SK-N-MC (cell line): Measurements from ENCODE around the gene SLC16A12.

Experiments used
- DNase-seq: peaks from one replicate; pipeline ENCODE4 v3.0.0-alpha.2; 2011; ENCODE audit warnings: low read depth, low spot score
- H3K27ac ChIP-seq: fragments of 200-600 bp; sonication (generic); 2 replicates; pipeline ENCODE4 v1.5.1; 2016; ENCODE audit warnings: mixed run types
- H3K36me3 ChIP-seq: fragments of 200-600 bp; sonication (generic); 2 replicates; pipeline ENCODE4 v1.6.1; 2017; ENCODE audit warnings: antibody characterized with exemption, low read length, mixed read lengths; ENCODE audit not compliant: insufficient read depth
- H3K4me3 ChIP-seq: fragments of 200-600 bp; sonication (generic); 2 replicates; pipeline ENCODE4 v1.5.1; 2016
- H3K9ac ChIP-seq: fragments of 200-600 bp; sonication (generic); 2 replicates; pipeline ENCODE4 v1.8.0; 2017; ENCODE audit warnings: mixed run types, mixed read lengths; ENCODE audit not compliant: insufficient read length
- H3K9me3 ChIP-seq: fragments of 200-600 bp; sonication (generic); 2 replicates; pipeline ENCODE4 v1.6.1; 2017; ENCODE audit warnings: low read depth, mild to moderate bottlenecking, antibody characterized with exemption, low read length, moderate library complexity, mixed read lengths
- EZH2 ChIP-seq: fragments of 200-600 bp; sonication (generic); IDR thresholded peaks from one replicate; pipeline ENCODE4 v1.6.1; 2017; ENCODE audit warnings: antibody characterized with exemption
- FOXP2 ChIP-seq: optimal IDR thresholded peaks from 2 replicates; pipeline ENCODE3; 2011; ENCODE audit warnings: mild to moderate bottlenecking, moderate library complexity; ENCODE audit not compliant: insufficient read depth; ENCODE audit errors: extremely low read length, control extremely low read depth
- POLR2AphosphoS5 ChIP-seq: IDR thresholded peaks from 2 replicates; pipeline ENCODE4 v1.6.1; 2012; ENCODE audit warnings: mild to moderate bottlenecking, low read depth, low read length, borderline replicate concordance

Gene SLC16A12

DNA sequence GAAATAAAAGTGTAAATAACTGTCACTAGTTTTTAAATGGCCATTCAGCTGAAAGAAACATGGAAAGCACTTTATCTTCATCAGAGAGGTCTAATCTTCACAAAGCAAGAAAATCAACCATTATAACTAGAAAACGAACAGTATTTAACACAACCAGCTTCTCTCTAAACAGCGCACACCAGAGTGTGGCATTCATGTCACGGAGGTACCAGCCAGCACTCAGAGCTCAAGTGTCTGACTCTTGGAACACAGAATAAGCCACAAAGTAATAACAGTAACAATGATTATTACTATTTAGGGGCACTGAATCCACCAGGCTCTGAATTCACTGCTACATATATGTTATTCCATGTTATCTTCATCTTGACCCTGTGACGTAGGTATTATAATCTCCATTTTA, 60.9 kb downstream of the SLC16A12 start:
- Histone ChIP-seq H3K27ac (no peak overlapping the region), H3K4me3 (no peak overlapping the region), H3K9ac (no peak overlapping the region), H3K36me3 (no peaks in the 10 kb centered on the region), H3K9me3 (no peaks in the 10 kb centered on the region)
- DNase-seq = no peak
- no peak for TF ChIP-seq FOXP2
- TF ChIP-seq EZH2 = no peak
- no peak for TF ChIP-seq POLR2AphosphoS5

DNA sequence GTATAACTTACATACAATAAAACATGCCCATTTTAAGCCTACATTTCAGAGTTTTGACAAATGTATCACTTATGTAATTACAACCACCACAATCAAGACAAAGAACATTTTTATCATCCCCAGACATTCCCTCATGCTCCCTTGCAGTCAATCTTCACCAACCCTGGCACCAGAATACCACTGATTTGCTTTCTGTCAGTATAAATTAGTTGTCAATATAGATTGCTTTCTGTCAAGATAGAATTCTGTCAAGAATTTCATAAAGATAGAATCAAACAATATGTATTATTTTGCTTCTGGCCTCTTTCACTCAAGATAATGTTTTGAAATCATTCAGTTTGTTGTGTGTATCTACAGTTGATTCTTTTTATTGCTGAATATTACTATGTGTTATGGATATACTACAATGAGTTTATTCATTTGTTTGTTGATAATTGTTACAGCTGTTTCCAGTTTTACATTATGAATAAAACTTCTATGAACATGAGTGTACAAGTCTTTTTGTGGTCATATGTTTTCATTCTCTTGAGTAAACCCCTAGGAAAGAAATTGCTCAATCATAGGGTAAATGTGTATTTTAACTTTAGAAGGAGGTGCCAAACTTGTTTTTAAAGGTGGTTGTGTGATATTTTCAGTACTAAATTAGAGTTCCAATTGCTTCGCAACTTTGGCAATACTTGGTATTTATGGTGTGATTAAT, 64.1 kb downstream of the SLC16A12 start:
- TF ChIP-seq EZH2 = no peak
- no peak for TF ChIP-seq FOXP2
- TF ChIP-seq POLR2AphosphoS5 = no peak
- no peak overlapping the region for H3K27ac ChIP-seq
- H3K4me3 ChIP-seq = no peak overlapping the region
- H3K36me3 ChIP-seq = no peaks in the 10 kb centered on the region
- no peaks in the 10 kb centered on the region for H3K9me3 ChIP-seq
- no peak for DNase-seq
- no peak overlapping the region for H3K9ac ChIP-seq

DNA sequence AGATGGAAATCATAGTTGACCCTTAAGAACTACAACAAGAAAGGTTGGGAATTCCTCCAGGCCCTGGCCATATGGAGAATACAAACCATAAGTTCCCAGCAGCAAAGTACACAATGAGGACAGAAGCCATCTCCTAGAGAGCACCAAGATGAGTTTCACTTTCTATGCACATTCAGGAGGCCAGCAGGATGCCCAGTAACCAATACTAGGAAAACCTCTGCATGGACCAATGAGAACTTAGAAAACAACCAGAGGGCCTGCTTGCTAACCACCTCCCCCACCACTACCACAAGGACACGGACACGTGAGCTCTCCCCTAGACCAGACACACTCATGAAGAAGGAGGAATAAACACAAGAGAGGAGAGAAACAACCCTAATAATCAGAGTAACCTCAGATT, 64.8 kb downstream of the SLC16A12 start:
- Histone ChIP-seq H3K4me3 (no peak overlapping the region), H3K27ac (no peak overlapping the region), H3K9ac (no peak overlapping the region), H3K9me3 (no peaks in the 10 kb centered on the region), H3K36me3 (no peaks in the 10 kb centered on the region)
- DNase-seq = no peak
- TF ChIP-seq FOXP2 (no peak), POLR2AphosphoS5 (no peak), EZH2 (no peak)

DNA sequence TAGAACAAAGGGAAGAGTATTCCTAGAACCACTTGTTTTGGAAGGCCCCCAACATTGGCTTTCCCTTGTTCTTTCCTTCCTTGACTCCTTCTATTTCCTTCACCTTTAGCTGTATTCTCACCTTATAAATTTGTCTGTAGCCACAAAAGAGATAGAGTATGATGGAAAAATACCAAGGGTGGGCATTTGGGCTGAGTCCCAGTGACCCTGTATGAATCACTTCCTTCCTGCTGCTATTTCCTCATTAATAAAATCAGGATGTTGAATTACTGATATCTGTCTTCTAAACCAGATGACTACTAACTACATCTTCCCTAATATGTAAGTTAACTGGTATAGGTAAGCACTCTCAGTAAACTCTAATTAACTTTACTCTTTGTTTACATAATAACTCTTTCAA, 65.9 kb downstream of the SLC16A12 start:
- TF ChIP-seq FOXP2 = no peak
- no peak for TF ChIP-seq POLR2AphosphoS5
- no peak for TF ChIP-seq EZH2
- DNase-seq = no peak
- H3K9ac ChIP-seq = no peak overlapping the region
- H3K4me3 ChIP-seq = no peak overlapping the region
- H3K27ac ChIP-seq = no peak overlapping the region
- H3K9me3 ChIP-seq = no peaks in the 10 kb centered on the region
- no peaks in the 10 kb centered on the region for H3K36me3 ChIP-seq

DNA sequence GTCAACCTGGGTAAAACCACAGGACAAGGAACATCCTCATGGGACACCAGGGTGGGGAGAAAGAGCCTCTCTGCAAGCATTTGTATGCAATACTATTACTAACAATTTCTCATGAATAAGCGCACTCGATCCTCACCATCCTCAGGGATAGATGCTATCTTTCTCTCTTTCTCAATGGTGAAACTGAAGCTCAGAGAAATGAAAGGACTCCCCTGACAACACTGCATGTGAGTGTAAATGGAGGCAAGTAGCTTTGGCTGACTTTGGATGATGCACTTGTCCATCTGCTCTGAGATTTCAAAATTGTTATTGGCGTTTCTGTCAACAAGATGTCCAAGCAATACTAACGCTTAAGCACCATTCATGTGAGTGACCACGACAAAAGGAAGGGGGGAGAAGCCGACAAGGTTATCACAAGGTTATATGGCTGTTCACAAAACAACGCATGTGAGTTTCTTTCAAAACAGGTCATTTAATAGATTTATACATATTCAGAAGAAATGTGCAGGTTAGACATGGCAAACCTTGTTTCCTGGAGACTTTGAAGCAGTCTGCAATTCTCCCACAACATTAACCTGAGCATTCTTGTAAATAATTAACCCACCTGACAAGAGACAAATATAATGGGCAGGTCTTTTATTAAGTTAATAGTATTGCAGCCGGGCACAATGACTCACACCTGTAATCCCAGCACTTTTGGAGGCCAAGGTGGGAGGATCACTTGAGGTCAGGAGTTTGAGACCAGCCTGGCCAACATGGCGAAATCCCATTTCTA, 67.0 kb downstream of the SLC16A12 start:
- no peak overlapping the region for H3K27ac ChIP-seq
- H3K9me3 ChIP-seq = no peaks in the 10 kb centered on the region
- no peak overlapping the region for H3K9ac ChIP-seq
- H3K4me3 ChIP-seq = no peak overlapping the region
- DNase-seq = no peak
- TF ChIP-seq FOXP2 (no peak), EZH2 (no peak), POLR2AphosphoS5 (no peak)
- H3K36me3 ChIP-seq = no peaks in the 10 kb centered on the region

DNA sequence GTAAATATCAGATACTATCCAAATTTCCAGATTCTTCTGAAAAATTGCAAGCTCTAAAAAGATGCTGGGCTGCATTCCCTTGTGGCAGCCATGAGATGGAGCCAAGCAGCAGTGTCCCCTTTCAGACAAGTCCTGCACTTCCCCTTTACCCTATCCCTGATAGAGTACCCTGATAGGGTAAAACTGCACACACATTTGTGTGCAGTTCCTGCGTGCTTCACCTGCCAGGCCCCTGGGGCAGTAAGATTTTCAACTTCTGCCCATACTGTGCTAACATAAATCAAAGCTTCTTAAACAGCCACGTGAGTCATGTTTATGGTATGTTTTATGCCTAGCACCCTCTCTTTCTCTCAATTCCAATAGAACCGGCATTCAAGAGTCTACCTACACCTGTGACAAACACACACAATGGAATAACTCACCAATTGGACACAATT, 68.8 kb downstream of the SLC16A12 start:
- no peak for DNase-seq
- Histone ChIP-seq H3K9ac (no peak overlapping the region), H3K4me3 (no peak overlapping the region), H3K9me3 (no peaks in the 10 kb centered on the region), H3K27ac (no peak overlapping the region), H3K36me3 (no peaks in the 10 kb centered on the region)
- TF ChIP-seq POLR2AphosphoS5 = no peak
- TF ChIP-seq EZH2 = no peak
- no peak for TF ChIP-seq FOXP2

DNA sequence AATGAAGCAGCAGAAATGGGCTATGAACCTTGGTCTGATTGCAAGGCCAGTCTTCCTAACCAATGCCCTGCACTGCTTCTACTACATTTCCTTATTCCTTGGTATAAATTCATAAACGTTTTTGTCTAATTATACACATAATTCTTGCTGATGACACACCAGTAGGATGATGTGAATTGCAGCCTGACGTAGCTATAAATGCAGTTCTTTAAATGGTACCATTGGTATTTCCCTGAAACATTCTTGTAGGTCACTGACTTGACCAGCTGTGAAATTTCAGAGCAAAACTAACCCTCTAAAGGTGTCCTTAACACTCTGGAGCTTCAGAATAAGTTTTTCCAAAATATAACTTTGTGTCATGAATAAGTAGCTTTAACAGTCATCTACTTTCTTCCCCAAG, 70.2 kb downstream of the SLC16A12 start:
- TF ChIP-seq FOXP2 (no peak), EZH2 (no peak), POLR2AphosphoS5 (no peak)
- no peak overlapping the region for H3K27ac ChIP-seq
- no peaks in the 10 kb centered on the region for H3K36me3 ChIP-seq
- H3K9ac ChIP-seq = no peak overlapping the region
- H3K9me3 ChIP-seq = no peaks in the 10 kb centered on the region
- DNase-seq = no peak
- no peak overlapping the region for H3K4me3 ChIP-seq

DNA sequence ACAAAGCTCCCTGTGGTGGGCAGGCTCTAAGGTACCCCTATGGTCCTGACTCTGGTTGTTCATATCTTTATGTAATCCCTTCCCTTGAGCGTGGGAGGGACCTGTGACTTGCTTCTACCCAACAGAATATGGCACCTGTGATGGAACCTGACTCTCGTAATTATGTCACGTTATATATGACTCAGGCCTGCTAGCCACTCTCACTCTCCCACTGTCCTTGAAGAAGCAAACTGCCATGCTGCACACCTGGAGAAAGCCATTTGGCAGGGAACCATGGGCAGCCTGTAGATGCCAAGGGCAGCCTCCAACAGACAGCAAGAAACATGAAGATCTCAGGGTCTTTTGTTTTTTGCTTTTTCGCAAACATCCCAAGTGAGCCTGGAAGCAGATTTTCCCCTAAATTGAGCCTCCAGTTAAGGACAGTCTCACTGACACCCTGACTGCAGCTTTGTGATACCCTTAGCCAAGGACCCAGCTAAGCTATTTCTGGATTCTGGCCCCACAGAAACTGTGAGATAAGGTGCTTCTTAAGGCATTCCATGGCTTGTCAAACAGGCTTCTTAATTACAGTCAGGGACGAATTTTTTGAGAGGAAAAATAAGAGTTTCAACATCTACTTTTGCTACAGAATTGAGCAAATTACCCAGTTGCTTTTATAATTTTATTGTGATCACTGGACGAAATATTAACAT, 71.4 kb downstream of the SLC16A12 start:
- H3K9me3 ChIP-seq = no peaks in the 10 kb centered on the region
- H3K27ac ChIP-seq = no peak overlapping the region
- no peak for DNase-seq
- TF ChIP-seq POLR2AphosphoS5 = no peak
- TF ChIP-seq FOXP2 = no peak
- TF ChIP-seq EZH2 = no peak
- no peaks in the 10 kb centered on the region for H3K36me3 ChIP-seq
- H3K9ac ChIP-seq = no peak overlapping the region
- H3K4me3 ChIP-seq = no peak overlapping the region
